ENCODE measurements around the gene RIOK1. TPM values are rescaled to one million over a fixed set of nuclear protein-coding genes. Genes with fewer than 3 reads are reported as not detected.

Gene RIOK1
- total and polyA plus RNA-seq, 2 of the 13 experiments (the other 11 are each of a cell fraction or from before 2014, with no cell fraction given) = 9.4 to 37.8 TPM

GRCh38 chr6:7426447-7427169 is 37.0 kb downstream of the RIOK1 start (continued):
- TF ChIP-seq KAT7 (CRISPR knock-in tag; IDR thresholded peaks at IDR 0.05; ENCODE audit: borderline replicate concordance) (no peak), ZNF597 (CRISPR knock-in tag; IDR thresholded peaks at IDR 0.05) (no peak), ZBTB3 (CRISPR knock-in tag; IDR thresholded peaks at IDR 0.05; ENCODE audit: borderline replicate concordance, low read depth) (no peak), ONECUT2 (CRISPR knock-in tag; IDR thresholded peaks at IDR 0.05) (no peak), ZNF460 (CRISPR knock-in tag; IDR thresholded peaks at IDR 0.05; ENCODE audit: borderline replicate concordance) (no peak), MEIS1 (CRISPR knock-in tag; IDR thresholded peaks at IDR 0.05; ENCODE audit: borderline replicate concordance) (no peak), RBM22 (optimal IDR thresholded peaks at IDR 0.05; ENCODE audit: low read length) (no peak), CBX2 (IDR thresholded peaks at IDR 0.05; ENCODE audit: low read depth, low read length) (no peak), CBX2 (CRISPR knock-in tag; IDR thresholded peaks at IDR 0.05; ENCODE audit: low read depth) (no peak), TBL1XR1 (IDR thresholded peaks at IDR 0.05; ENCODE audit: borderline replicate concordance, low read length, partially characterized antibody) (peak; percentile 30), ZBTB38 (CRISPR knock-in tag; IDR thresholded peaks at IDR 0.05) (peak; percentile 69), SRSF1 (optimal IDR thresholded peaks at IDR 0.05; ENCODE audit: low read depth, low read length) (no peak), ZZZ3 (CRISPR knock-in tag; IDR thresholded peaks at IDR 0.05; ENCODE audit: borderline replicate concordance) (no peak), SRF (IDR thresholded peaks at IDR 0.05; ENCODE audit: low read depth, low read length) (no peak), ZNF644 (CRISPR knock-in tag; IDR thresholded peaks at IDR 0.05; ENCODE audit: low read depth) (0 out of 2 replicates have a peak, but pooled peaks have one; percentile 58), PPARG (CRISPR knock-in tag; conservative IDR thresholded peaks at IDR 0.05) (no peak), SNAPC4 (CRISPR knock-in tag; IDR thresholded peaks at IDR 0.05) (no peak), RXRA (CRISPR knock-in tag; IDR thresholded peaks at IDR 0.05) (0 out of 2 replicates have a peak, but pooled peaks have one; percentile 17), TBX3 (IDR thresholded peaks at IDR 0.05; ENCODE audit: borderline replicate concordance) (peak; percentile 46; the same call in 1 of the 2 replicates), ZNF740 (CRISPR knock-in tag; IDR thresholded peaks at IDR 0.05) (no peak), RBM39 (IDR thresholded peaks at IDR 0.05; ENCODE audit: low read depth, low read length, poor library complexity, severe bottlenecking) (no peak), U2AF1 (optimal IDR thresholded peaks at IDR 0.05; ENCODE audit: low read depth, low read length) (no peak), ZNF224 (CRISPR knock-in tag; IDR thresholded peaks at IDR 0.05) (peak; percentile 66; the same call in 1 of the 2 replicates), FOXK1 (CRISPR knock-in tag; IDR thresholded peaks at IDR 0.05; ENCODE audit: borderline replicate concordance, low read depth) (peak; percentile 48; the same call in 1 of the 2 replicates), AGO1 (IDR thresholded peaks at IDR 0.05; ENCODE audit: low read depth, low read length, poor library complexity, severe bottlenecking) (no peak)

Data from HepG2 (cell line).